BLaER1 (cell line): ENCODE data around the gene SEMA5A.
A peak's percentile ranks its signal among the peaks of the same experiment; 100 is the strongest.

Experiments
- H3K27ac ChIP-seq: shearing (Covaris generic); formaldehyde crosslinking; 2 replicates; pipeline ENCODE4 v1.8.1; 2022
- H3K27me3 ChIP-seq: shearing (Covaris generic); formaldehyde crosslinking; 2 replicates; pipeline ENCODE4 v1.8.1; 2022
- H3K36me3 ChIP-seq: shearing (Covaris generic); formaldehyde crosslinking; 2 replicates; pipeline ENCODE4 v1.8.1; 2022
- H3K4me1 ChIP-seq: shearing (Covaris generic); formaldehyde crosslinking; 2 replicates; pipeline ENCODE4 v1.8.1; 2022
- H3K4me2 ChIP-seq: shearing (Covaris generic); formaldehyde crosslinking; 2 replicates; pipeline ENCODE4 v1.8.1; 2022
- H3K4me3 ChIP-seq: shearing (Covaris generic); formaldehyde crosslinking; 2 replicates; pipeline ENCODE4 v1.8.1; 2022
- H3K9ac ChIP-seq: shearing (Covaris generic); formaldehyde crosslinking; 2 replicates; pipeline ENCODE4 v1.8.1; 2022
- H3K9me3 ChIP-seq: shearing (Covaris generic); formaldehyde crosslinking; 2 replicates; pipeline ENCODE4 v1.8.1; 2022
- H4K20me1 ChIP-seq: shearing (Covaris generic); formaldehyde crosslinking; 2 replicates; pipeline ENCODE4 v1.8.1; 2022
- Cebpa-rat ChIP-seq: shearing (Covaris generic); IDR thresholded peaks from 2 replicates; pipeline ENCODE4 v1.8.1; 2022

Gene SEMA5A

GRCh38 chr5:9112520-9113291 lies 433.2 kb downstream of the SEMA5A start:
- Histone ChIP-seq H3K27me3 (no peaks in the 10 kb centered on the region), H3K4me3 (no peak overlapping the region), H3K9me3 (peaks cover 20% of the 10 kb centered on the region), H3K4me1 (no peaks in the 10 kb centered on the region; the same call in 1 of the 2 replicates), H3K4me2 (no peak overlapping the region), H3K27ac (no peak overlapping the region), H3K36me3 (no peaks in the 10 kb centered on the region), H4K20me1 (no peaks in the 10 kb centered on the region), H3K9ac (no peak overlapping the region)
- no peak for TF ChIP-seq Cebpa-rat

DNA sequence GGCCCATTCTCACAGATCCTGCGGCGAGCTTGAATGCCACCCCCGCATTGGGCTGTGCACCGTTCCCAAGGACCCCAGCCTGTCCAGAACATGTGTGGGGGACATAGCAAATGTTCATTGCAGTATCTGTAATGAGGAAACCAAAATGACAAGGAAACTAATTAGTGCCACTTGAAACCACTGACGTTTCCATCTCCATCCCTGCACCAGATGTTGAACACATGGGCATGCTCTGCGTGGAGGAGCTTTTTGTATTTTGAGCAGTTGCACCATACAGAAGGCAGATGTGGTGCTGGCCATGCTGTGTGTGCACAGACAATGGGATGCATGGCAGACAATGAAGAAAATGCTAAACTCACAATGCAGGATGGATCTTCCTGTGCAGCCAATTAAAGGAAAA lies 437.7 kb downstream of the SEMA5A start:
- Histone ChIP-seq H3K4me1 (no peaks in the 10 kb centered on the region), H3K27ac (no peak overlapping the region), H3K4me2 (no peak overlapping the region), H3K4me3 (no peak overlapping the region), H3K36me3 (no peaks in the 10 kb centered on the region), H3K27me3 (no peaks in the 10 kb centered on the region), H3K9ac (no peak overlapping the region), H4K20me1 (no peaks in the 10 kb centered on the region), H3K9me3 (no peaks in the 10 kb centered on the region)
- no peak for TF ChIP-seq Cebpa-rat

DNA sequence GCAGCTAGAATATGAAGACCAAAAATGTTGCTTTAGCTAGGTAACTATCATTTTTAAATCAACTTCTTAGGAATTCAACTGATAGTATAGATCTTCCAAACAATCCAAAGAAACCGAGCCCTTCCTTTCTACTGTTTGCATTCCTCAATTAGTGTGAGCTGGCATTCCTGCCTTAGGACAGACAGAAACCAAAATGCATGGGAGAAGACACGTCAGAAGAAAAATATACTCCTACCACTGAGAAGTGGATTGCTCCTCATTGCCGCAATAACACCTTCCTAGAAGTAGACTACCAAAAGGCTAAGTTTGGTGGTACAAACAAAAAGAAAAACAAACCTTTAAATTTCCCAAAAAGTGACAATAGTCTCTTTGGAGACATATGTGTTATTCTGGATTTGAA lies 440.0 kb downstream of the SEMA5A start:
- Histone ChIP-seq H3K4me2 (no peak overlapping the region), H3K9me3 (no peaks in the 10 kb centered on the region), H4K20me1 (no peaks in the 10 kb centered on the region), H3K27me3 (no peaks in the 10 kb centered on the region), H3K27ac (no peak overlapping the region), H3K4me3 (no peak overlapping the region), H3K9ac (no peak overlapping the region), H3K36me3 (no peaks in the 10 kb centered on the region), H3K4me1 (peaks cover 7% of the 10 kb centered on the region; the same call in 1 of the 2 replicates)
- TF ChIP-seq Cebpa-rat, result no peak

GRCh38 chr5:9104571-9105339 lies 441.1 kb downstream of the SEMA5A start:
- Histone ChIP-seq H3K9me3 (no peaks in the 10 kb centered on the region), H3K4me3 (no peak overlapping the region), H3K4me1 (peaks cover 18% of the 10 kb centered on the region), H4K20me1 (no peaks in the 10 kb centered on the region), H3K4me2 (no peak overlapping the region), H3K9ac (no peak overlapping the region), H3K27me3 (no peaks in the 10 kb centered on the region), H3K36me3 (no peaks in the 10 kb centered on the region), H3K27ac (no peak overlapping the region)
- no peak for TF ChIP-seq Cebpa-rat

DNA sequence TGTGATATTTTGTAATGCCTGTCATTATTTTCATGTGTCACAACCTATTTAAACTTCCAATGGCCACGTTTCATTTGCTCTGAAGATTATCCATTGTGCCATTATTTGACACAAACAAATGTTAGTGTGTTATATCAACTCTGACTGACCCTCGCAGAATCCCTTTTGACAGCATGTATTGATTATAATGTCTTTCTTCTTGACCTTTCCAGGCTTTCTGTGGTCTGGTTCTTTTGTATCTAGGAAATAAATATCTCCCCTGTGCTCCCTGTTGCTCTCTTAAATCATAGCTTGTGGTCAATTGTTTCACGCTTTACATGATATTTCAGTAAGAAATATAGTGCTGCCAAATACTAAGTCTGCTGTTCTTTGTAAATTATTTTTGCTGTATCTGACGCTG lies 442.6 kb downstream of the SEMA5A start:
- Histone ChIP-seq H3K4me2 (no peak overlapping the region), H3K4me1 (peaks cover 21% of the 10 kb centered on the region), H3K27ac (no peak overlapping the region), H3K9ac (no peak overlapping the region), H3K27me3 (no peaks in the 10 kb centered on the region), H3K4me3 (no peak overlapping the region), H3K9me3 (no peaks in the 10 kb centered on the region), H3K36me3 (no peaks in the 10 kb centered on the region), H4K20me1 (no peaks in the 10 kb centered on the region)
- TF ChIP-seq Cebpa-rat, result no peak

DNA sequence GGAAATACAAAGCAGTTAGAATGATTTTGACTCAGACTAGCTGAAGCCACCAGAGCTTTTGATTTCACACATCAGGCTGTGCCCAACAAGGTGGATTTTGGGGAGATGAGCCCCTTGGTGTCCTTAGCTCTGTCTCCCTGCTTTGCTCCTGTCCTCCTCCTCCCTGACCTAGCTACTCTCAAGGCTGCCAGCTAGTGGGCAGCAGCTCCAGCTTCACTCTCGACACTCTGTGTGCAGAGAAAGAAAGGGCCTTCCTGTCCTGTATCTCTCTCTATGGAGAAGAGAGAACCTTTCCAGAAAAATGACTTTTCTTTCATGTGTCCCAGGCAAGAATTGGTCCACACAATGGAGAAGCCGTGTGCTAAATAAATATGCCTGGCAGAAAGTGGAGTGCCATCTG lies 446.2 kb downstream of the SEMA5A start:
- Histone ChIP-seq H3K27me3 (no peaks in the 10 kb centered on the region), H3K4me2 (peak overlapping the region; percentile 44; the same call in 1 of the 2 replicates), H4K20me1 (no peaks in the 10 kb centered on the region), H3K4me1 (peaks cover 23% of the 10 kb centered on the region), H3K9ac (no peak overlapping the region), H3K9me3 (no peaks in the 10 kb centered on the region), H3K27ac (no peak overlapping the region), H3K4me3 (no peak overlapping the region), H3K36me3 (no peaks in the 10 kb centered on the region)
- TF ChIP-seq Cebpa-rat, result no peak

DNA sequence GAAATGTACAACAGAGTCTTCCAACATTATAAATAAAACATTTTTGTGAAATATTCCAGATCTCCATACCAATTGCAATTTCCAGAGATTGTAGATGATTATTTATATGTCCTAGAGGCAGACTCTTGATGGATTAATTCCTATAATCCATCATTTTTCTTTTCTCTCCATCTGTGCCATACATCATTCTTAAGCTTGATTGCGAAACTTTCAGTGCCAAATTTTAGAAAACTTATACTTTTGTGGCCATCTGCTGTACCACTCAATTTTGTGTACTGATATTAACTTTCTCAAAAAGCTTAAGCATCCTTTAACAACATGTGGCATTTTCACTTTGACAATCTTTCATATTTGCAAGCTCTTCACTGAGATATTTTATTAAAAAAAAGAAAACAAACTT lies 446.9 kb downstream of the SEMA5A start:
- H3K4me2 ChIP-seq, result no peak overlapping the region
- H4K20me1 ChIP-seq, result no peaks in the 10 kb centered on the region
- H3K27ac ChIP-seq, result no peak overlapping the region
- H3K27me3 ChIP-seq, result no peaks in the 10 kb centered on the region
- H3K36me3 ChIP-seq, result no peaks in the 10 kb centered on the region
- TF ChIP-seq Cebpa-rat, result no peak
- H3K9me3 ChIP-seq, result no peaks in the 10 kb centered on the region
- H3K4me1 ChIP-seq, result peaks cover 26% of the 10 kb centered on the region
- no peak overlapping the region for H3K9ac ChIP-seq
- no peak overlapping the region for H3K4me3 ChIP-seq

- no peak for TF ChIP-seq Cebpa-rat
- Histone ChIP-seq H3K4me2 (no peak overlapping the region), H4K20me1 (no peaks in the 10 kb centered on the region), H3K27me3 (no peaks in the 10 kb centered on the region), H3K27ac (no peak overlapping the region), H3K4me3 (no peak overlapping the region), H3K9me3 (no peaks in the 10 kb centered on the region), H3K36me3 (no peaks in the 10 kb centered on the region), H3K4me1 (peaks cover 16% of the 10 kb centered on the region; the same call in 1 of the 2 replicates), H3K9ac (no peak overlapping the region)
Measured at GRCh38 chr5:9094582-9094981, 451.3 kb downstream of the SEMA5A start.

GRCh38 chr5:9091896-9092662 lies 453.8 kb downstream of the SEMA5A start:
- Histone ChIP-seq H3K4me1 (peaks cover 16% of the 10 kb centered on the region; the same call in 1 of the 2 replicates), H4K20me1 (no peaks in the 10 kb centered on the region), H3K4me2 (no peak overlapping the region), H3K9ac (no peak overlapping the region), H3K27ac (no peak overlapping the region), H3K36me3 (no peaks in the 10 kb centered on the region), H3K27me3 (no peaks in the 10 kb centered on the region), H3K4me3 (no peak overlapping the region), H3K9me3 (no peaks in the 10 kb centered on the region; the same call in 1 of the 2 replicates)
- no peak for TF ChIP-seq Cebpa-rat
